ENCODE results near the gene FBXO31.

The FBXO31 gene

DNA sequence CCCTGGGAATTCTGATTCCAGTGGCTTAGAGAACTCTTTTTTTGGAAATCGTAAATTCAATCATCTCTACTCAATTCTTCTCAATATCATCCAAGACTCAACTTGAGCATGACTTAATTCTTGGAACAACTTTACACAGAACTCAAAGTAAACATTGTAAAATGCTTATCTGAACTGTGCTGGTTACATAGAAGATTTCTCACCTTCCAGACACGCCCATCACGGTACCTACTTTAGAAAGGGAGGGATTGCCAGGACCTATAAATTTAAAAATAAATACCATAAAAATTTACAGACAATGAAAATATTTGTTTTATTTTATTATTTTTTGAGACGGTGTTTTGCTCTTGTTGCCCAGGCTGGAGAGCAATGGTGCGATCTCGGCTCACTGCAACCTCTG is 35.1 kb upstream of the FBXO31 start:
- Histone ChIP-seq H3K23ac (ENCODE audit: low read length) (no peak overlapping the region), H3K56ac (ENCODE audit: low read length) (no peak overlapping the region), H3K79me1 (ENCODE audit: low read length) (no peaks in the 10 kb centered on the region), H4K5ac (ENCODE audit: low read length) (no peak overlapping the region), H3K36me3 (ENCODE audit: control insufficient read depth, insufficient read depth, low read length) (peaks cover 1% of the 10 kb centered on the region), H3K79me2 (ENCODE audit: control insufficient read depth, insufficient read depth, low read length) (no peaks in the 10 kb centered on the region), H2AK5ac (ENCODE audit: low read length) (no peak overlapping the region), H3K9ac (ENCODE audit: low read length) (no peak overlapping the region), H2BK15ac (replicated peaks; ENCODE audit: low read depth) (no peak overlapping the region), H2BK120ac (ENCODE audit: low read depth, low read length) (no peak overlapping the region), H2BK5ac (ENCODE audit: low read length) (no peak overlapping the region), H3K18ac (ENCODE audit: low read length) (no peak overlapping the region), H4K8ac (ENCODE audit: low read depth, low read length) (no peak overlapping the region), H3K27me3 (ENCODE audit: insufficient read depth, low read length, poor library complexity) (no peaks in the 10 kb centered on the region), H3K4me1 (ENCODE audit: control insufficient read depth, low read depth, low read length) (no peaks in the 10 kb centered on the region), H3K27ac (ENCODE audit: low read depth, low read length) (no peak overlapping the region), H3K4ac (ENCODE audit: low read depth, low read length) (no peak overlapping the region), H3K4me3 (ENCODE audit: low read length) (no peak overlapping the region), H3K4me2 (ENCODE audit: low read length) (no peak overlapping the region)
- WGBS (ENCODE audit: extremely low coverage, insufficient coverage, low lambda C conversion rate), result no CpG with 5 or more reads among the region's 6 CpGs
- no peak for DNase-seq

DNA sequence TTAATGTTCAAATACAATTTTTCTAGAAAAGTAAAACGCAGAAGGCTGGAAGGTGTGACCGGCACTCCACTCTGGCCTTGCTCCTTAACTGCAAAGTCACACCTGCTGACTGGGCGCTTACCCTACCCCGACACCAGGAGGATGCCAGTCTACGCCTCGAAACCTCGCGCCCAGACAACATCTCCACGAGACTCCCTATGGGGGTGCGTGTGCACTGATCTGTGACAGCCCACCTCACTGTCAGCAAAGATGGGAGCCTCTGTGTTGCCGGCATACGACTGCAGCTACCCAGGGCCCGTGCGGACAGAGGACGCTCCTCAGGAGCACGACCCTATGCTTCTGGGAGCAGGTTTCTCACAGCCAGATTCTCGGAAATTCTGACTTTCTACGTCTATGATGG is 34.6 kb upstream of the FBXO31 start:
- no peak overlapping the region for H2BK120ac ChIP-seq (ENCODE audit: low read depth, low read length)
- no peak overlapping the region for H3K18ac ChIP-seq (ENCODE audit: low read length)
- no peaks in the 10 kb centered on the region for H3K4me1 ChIP-seq (ENCODE audit: control insufficient read depth, low read depth, low read length)
- no peak overlapping the region for H3K56ac ChIP-seq (ENCODE audit: low read length)
- H2BK5ac ChIP-seq (ENCODE audit: low read length), result no peak overlapping the region
- H3K23ac ChIP-seq (ENCODE audit: low read length), result no peak overlapping the region
- no peak overlapping the region for H4K8ac ChIP-seq (ENCODE audit: low read depth, low read length)
- no peak overlapping the region for H2BK15ac ChIP-seq (replicated peaks; ENCODE audit: low read depth)
- no peaks in the 10 kb centered on the region for H3K79me2 ChIP-seq (ENCODE audit: control insufficient read depth, insufficient read depth, low read length)
- peaks cover 1% of the 10 kb centered on the region for H3K36me3 ChIP-seq (ENCODE audit: control insufficient read depth, insufficient read depth, low read length)
- no peak overlapping the region for H3K4ac ChIP-seq (ENCODE audit: low read depth, low read length)
- no peak overlapping the region for H2AK5ac ChIP-seq (ENCODE audit: low read length)
- H3K4me3 ChIP-seq (ENCODE audit: low read length), result no peak overlapping the region
- H3K9ac ChIP-seq (ENCODE audit: low read length), result no peak overlapping the region
- no peaks in the 10 kb centered on the region for H3K27me3 ChIP-seq (ENCODE audit: insufficient read depth, low read length, poor library complexity)
- H3K27ac ChIP-seq (ENCODE audit: low read depth, low read length), result no peak overlapping the region
- no peaks in the 10 kb centered on the region for H3K79me1 ChIP-seq (ENCODE audit: low read length)
- H3K4me2 ChIP-seq (ENCODE audit: low read length), result no peak overlapping the region
- no peak overlapping the region for H4K5ac ChIP-seq (ENCODE audit: low read length)
- DNase-seq, result no peak
- no CpG with 5 or more reads among the region's 18 CpGs for WGBS (ENCODE audit: extremely low coverage, insufficient coverage, low lambda C conversion rate)

DNA sequence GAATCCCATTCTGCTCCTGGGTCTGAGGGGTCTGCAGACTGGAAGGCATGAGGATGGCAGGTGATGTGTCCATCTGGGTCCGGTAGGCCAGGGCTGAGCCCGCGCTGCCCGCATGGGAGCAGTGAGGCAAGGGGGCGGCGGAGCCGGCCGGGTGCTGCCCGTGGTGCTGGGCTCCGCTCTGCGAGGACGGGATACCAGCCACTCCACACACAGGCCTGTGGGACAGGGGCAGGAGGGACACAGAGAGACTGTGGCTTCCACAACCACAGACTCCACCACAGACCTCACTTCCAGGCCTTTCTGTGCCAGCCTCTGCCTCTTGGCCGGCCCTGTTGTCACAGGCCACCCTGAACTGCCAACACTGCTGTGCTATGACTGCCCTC is 33.9 kb upstream of the FBXO31 start:
- Histone ChIP-seq H3K4me3 (ENCODE audit: low read length) (no peak overlapping the region), H3K4ac (ENCODE audit: low read depth, low read length) (no peak overlapping the region), H3K79me2 (ENCODE audit: control insufficient read depth, insufficient read depth, low read length) (no peaks in the 10 kb centered on the region), H3K56ac (ENCODE audit: low read length) (no peak overlapping the region), H3K4me1 (ENCODE audit: control insufficient read depth, low read depth, low read length) (no peaks in the 10 kb centered on the region), H4K8ac (ENCODE audit: low read depth, low read length) (no peak overlapping the region), H3K36me3 (ENCODE audit: control insufficient read depth, insufficient read depth, low read length) (peaks cover 1% of the 10 kb centered on the region), H4K5ac (ENCODE audit: low read length) (no peak overlapping the region), H3K27me3 (ENCODE audit: insufficient read depth, low read length, poor library complexity) (no peaks in the 10 kb centered on the region), H2AK5ac (ENCODE audit: low read length) (no peak overlapping the region), H3K79me1 (ENCODE audit: low read length) (no peaks in the 10 kb centered on the region), H3K4me2 (ENCODE audit: low read length) (no peak overlapping the region), H2BK120ac (ENCODE audit: low read depth, low read length) (no peak overlapping the region), H3K18ac (ENCODE audit: low read length) (no peak overlapping the region), H2BK15ac (replicated peaks; ENCODE audit: low read depth) (no peak overlapping the region), H3K23ac (ENCODE audit: low read length) (no peak overlapping the region), H3K9ac (ENCODE audit: low read length) (no peak overlapping the region), H2BK5ac (ENCODE audit: low read length) (no peak overlapping the region), H3K27ac (ENCODE audit: low read depth, low read length) (no peak overlapping the region)
- DNase-seq, result no peak
- no CpG with 5 or more reads among the region's 13 CpGs for WGBS (ENCODE audit: extremely low coverage, insufficient coverage, low lambda C conversion rate)

DNA sequence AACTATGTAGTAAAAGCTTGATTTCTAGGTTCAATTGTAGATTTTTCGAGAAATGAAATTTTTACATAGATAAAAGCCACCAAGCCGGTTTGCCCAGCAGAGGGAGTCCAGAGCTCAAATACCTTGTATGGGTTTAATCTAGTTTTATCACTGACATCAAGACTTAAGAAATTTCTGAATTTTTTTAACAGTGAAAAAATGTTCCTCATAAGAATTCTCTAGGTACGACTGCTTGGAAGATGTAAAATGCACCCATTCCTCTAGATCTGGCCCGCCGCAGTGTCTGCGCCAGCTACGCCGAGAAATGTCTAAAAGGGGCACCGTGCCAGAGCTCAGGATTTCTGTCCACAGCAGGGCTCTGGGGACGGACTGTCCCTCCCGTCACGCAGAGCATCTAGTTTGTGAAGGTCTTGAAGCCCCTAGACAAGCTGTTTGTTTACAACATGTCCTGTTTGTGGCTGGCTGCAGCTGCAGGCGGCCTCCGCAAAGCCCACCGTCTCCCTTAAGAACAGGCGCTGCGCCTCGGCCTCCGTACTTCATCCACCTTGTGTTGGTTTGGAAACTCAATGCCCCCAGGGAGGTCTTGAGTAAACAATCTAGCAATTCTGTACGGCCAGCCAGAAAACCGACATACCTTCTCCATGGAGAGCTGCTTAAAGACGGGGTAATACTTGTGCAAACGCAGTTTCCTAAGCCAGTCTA is 33.4 kb upstream of the FBXO31 start:
- H3K4me3 ChIP-seq (ENCODE audit: low read length), result no peak overlapping the region
- no peak overlapping the region for H3K56ac ChIP-seq (ENCODE audit: low read length)
- no peaks in the 10 kb centered on the region for H3K79me1 ChIP-seq (ENCODE audit: low read length)
- no peak overlapping the region for H3K18ac ChIP-seq (ENCODE audit: low read length)
- H4K5ac ChIP-seq (ENCODE audit: low read length), result no peak overlapping the region
- H3K4ac ChIP-seq (ENCODE audit: low read depth, low read length), result no peak overlapping the region
- H2BK15ac ChIP-seq (replicated peaks; ENCODE audit: low read depth), result no peak overlapping the region
- no peak overlapping the region for H3K9ac ChIP-seq (ENCODE audit: low read length)
- H3K4me2 ChIP-seq (ENCODE audit: low read length), result no peak overlapping the region
- H3K4me1 ChIP-seq (ENCODE audit: control insufficient read depth, low read depth, low read length), result no peaks in the 10 kb centered on the region
- H3K23ac ChIP-seq (ENCODE audit: low read length), result no peak overlapping the region
- H3K27me3 ChIP-seq (ENCODE audit: insufficient read depth, low read length, poor library complexity), result no peaks in the 10 kb centered on the region
- H2BK5ac ChIP-seq (ENCODE audit: low read length), result no peak overlapping the region
- DNase-seq, result no peak
- H4K8ac ChIP-seq (ENCODE audit: low read depth, low read length), result no peak overlapping the region
- H3K36me3 ChIP-seq (ENCODE audit: control insufficient read depth, insufficient read depth, low read length), result peaks cover 1% of the 10 kb centered on the region
- no peak overlapping the region for H2BK120ac ChIP-seq (ENCODE audit: low read depth, low read length)
- no CpG with 5 or more reads among the region's 23 CpGs for WGBS (ENCODE audit: extremely low coverage, insufficient coverage, low lambda C conversion rate)
- H3K27ac ChIP-seq (ENCODE audit: low read depth, low read length), result no peak overlapping the region
- H3K79me2 ChIP-seq (ENCODE audit: control insufficient read depth, insufficient read depth, low read length), result no peaks in the 10 kb centered on the region
- H2AK5ac ChIP-seq (ENCODE audit: low read length), result no peak overlapping the region

DNA sequence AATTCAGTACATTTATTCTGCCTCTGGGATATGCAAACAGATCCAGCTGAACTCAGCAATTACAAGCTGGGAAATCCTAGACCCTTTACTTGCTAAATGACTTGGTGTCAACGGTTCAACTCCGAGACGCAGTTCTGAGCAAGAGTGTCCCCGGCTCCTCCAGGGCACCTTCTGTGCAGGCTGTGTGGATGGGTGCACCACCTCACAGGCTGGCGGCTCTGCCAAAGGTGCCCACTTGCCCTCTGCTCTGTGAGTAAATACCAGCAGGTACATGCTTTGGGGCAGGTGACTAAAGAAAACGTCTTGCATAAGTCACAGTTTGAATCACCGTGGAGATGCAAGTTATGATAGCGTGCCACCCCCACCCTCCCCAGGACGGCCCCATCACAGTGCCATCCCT is 31.9 kb upstream of the FBXO31 start:
- Histone ChIP-seq H4K5ac (ENCODE audit: low read length) (no peak overlapping the region), H3K4me1 (ENCODE audit: control insufficient read depth, low read depth, low read length) (no peaks in the 10 kb centered on the region), H3K4ac (ENCODE audit: low read depth, low read length) (no peak overlapping the region), H3K4me2 (ENCODE audit: low read length) (no peak overlapping the region), H2BK120ac (ENCODE audit: low read depth, low read length) (no peak overlapping the region), H3K18ac (ENCODE audit: low read length) (no peak overlapping the region), H3K27ac (ENCODE audit: low read depth, low read length) (no peak overlapping the region), H3K27me3 (ENCODE audit: insufficient read depth, low read length, poor library complexity) (no peaks in the 10 kb centered on the region), H3K23ac (ENCODE audit: low read length) (no peak overlapping the region), H2BK15ac (replicated peaks; ENCODE audit: low read depth) (no peak overlapping the region), H3K56ac (ENCODE audit: low read length) (no peak overlapping the region), H3K9ac (ENCODE audit: low read length) (no peak overlapping the region), H3K79me1 (ENCODE audit: low read length) (no peaks in the 10 kb centered on the region), H3K4me3 (ENCODE audit: low read length) (no peak overlapping the region), H3K36me3 (ENCODE audit: control insufficient read depth, insufficient read depth, low read length) (peaks cover 1% of the 10 kb centered on the region), H2BK5ac (ENCODE audit: low read length) (no peak overlapping the region), H4K8ac (ENCODE audit: low read depth, low read length) (no peak overlapping the region), H2AK5ac (ENCODE audit: low read length) (no peak overlapping the region), H3K79me2 (ENCODE audit: control insufficient read depth, insufficient read depth, low read length) (no peaks in the 10 kb centered on the region)
- no peak for DNase-seq
- no CpG with 5 or more reads among the region's 9 CpGs for WGBS (ENCODE audit: extremely low coverage, insufficient coverage, low lambda C conversion rate)

DNA sequence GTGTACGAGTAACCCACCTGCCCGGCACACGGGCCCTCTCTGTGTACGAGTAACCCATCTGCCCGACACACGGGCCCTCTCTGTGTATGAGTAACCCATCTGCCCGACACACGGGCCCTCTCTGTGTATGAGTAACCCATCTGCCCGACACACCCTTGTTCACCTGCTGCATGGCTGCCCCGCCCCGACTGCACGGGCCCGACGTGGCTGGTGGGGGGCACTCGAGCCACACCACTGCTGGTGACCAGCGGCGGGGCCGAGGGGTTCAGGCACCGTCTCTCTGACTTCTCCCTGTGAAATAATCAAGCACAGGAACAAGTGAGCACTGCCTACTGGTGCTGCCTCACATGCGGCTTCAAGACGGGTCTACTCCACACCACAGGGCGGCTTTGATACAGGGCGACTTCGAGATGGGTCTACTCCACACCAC is 30.7 kb upstream of the FBXO31 start:
- no CpG with 5 or more reads among the region's 24 CpGs for WGBS (ENCODE audit: extremely low coverage, insufficient coverage, low lambda C conversion rate)

More for the DNA sequence above, 30.7 kb upstream of the FBXO31 start:
- H3K18ac ChIP-seq (ENCODE audit: low read length), result no peak overlapping the region
- H3K56ac ChIP-seq (ENCODE audit: low read length), result no peak overlapping the region
- H3K79me1 ChIP-seq (ENCODE audit: low read length), result no peaks in the 10 kb centered on the region
- no peak overlapping the region for H3K27ac ChIP-seq (ENCODE audit: low read depth, low read length)
- H3K4me1 ChIP-seq (ENCODE audit: control insufficient read depth, low read depth, low read length), result no peaks in the 10 kb centered on the region
- no peak overlapping the region for H2BK120ac ChIP-seq (ENCODE audit: low read depth, low read length)
- peaks cover 3% of the 10 kb centered on the region for H3K36me3 ChIP-seq (ENCODE audit: control insufficient read depth, insufficient read depth, low read length)
- DNase-seq, result no peak
- no peak overlapping the region for H4K5ac ChIP-seq (ENCODE audit: low read length)
- H3K79me2 ChIP-seq (ENCODE audit: control insufficient read depth, insufficient read depth, low read length), result no peaks in the 10 kb centered on the region
- H3K4ac ChIP-seq (ENCODE audit: low read depth, low read length), result no peak overlapping the region
- no peaks in the 10 kb centered on the region for H3K27me3 ChIP-seq (ENCODE audit: insufficient read depth, low read length, poor library complexity)
- no peak overlapping the region for H2AK5ac ChIP-seq (ENCODE audit: low read length)
- H3K23ac ChIP-seq (ENCODE audit: low read length), result no peak overlapping the region
- H2BK5ac ChIP-seq (ENCODE audit: low read length), result no peak overlapping the region
- no peak overlapping the region for H3K9ac ChIP-seq (ENCODE audit: low read length)
- H2BK15ac ChIP-seq (replicated peaks; ENCODE audit: low read depth), result no peak overlapping the region
- H3K4me3 ChIP-seq (ENCODE audit: low read length), result no peak overlapping the region
- no peak overlapping the region for H3K4me2 ChIP-seq (ENCODE audit: low read length)
- no peak overlapping the region for H4K8ac ChIP-seq (ENCODE audit: low read depth, low read length)
